A172 (cell line): Measurements from ENCODE around the gene LRRD1. TPM values are rescaled to one million over a fixed set of nuclear protein-coding genes. Genes with fewer than 3 reads are reported as not detected.

Experiments used
- total RNA-seq: library from RNA; depleted of rRNA; stranded (reverse); fragments of >200 nt; shearing (Covaris generic); gene quantifications from 2 replicates; pipeline ENCODE4 v1.2.3, GENCODE V29; 2014; rRNA removed

LRRD1 gene
- total RNA-seq, 1 experiment from 2014 or later = not detected

Other genes starting within 250 kb of the LRRD1 start
- 24.3 and 30.9 TPM in 2 replicates for gene AKAP9, start 238.3 kb downstream of the LRRD1 start, total RNA-seq
- 67.9 and 78.6 TPM in 2 replicates for gene CYP51A1, start 44.7 kb downstream of the LRRD1 start, total RNA-seq
- gene KRIT1, start 66.8 kb upstream of the LRRD1 start, total RNA-seq = 41.2 and 50.4 TPM in 2 replicates
- 46.1 and 47.1 TPM in 2 replicates for gene ANKIB1, start 66.8 kb upstream of the LRRD1 start, total RNA-seq